Neural progenitor cell (in vitro differentiated cells): Measurements from ENCODE around the gene ARL8A. TPM values are rescaled to one million over a fixed set of nuclear protein-coding genes. Genes with fewer than 3 reads are reported as not detected.
A peak's percentile ranks its signal among the peaks of the same experiment; 100 is the strongest.

Experiments
- DNase-seq: peaks from one replicate; pipeline ENCODE4 v3.0.0-alpha.2; 2016; ENCODE audit warnings: low spot score
- H2AFZ ChIP-seq: fragments of 200-600 bp; sonication (generic); replicated peaks from 2 replicates; pipeline ENCODE4 v1.6.1; 2016; ENCODE audit warnings: antibody characterized with exemption
- H3F3A ChIP-seq: fragments of 200-600 bp; sonication (generic); 2 replicates; pipeline ENCODE4 v1.6.1; 2016; ENCODE audit warnings: antibody characterized with exemption, low read depth
- H3K27ac ChIP-seq: fragments of 200-600 bp; sonication (generic); 2 replicates; pipeline ENCODE4 v1.5.1; 2016; ENCODE audit warnings: mild to moderate bottlenecking
- H3K27me3 ChIP-seq: fragments of 200-600 bp; sonication (generic); 2 replicates; pipeline ENCODE4 v1.6.1; 2016; ENCODE audit warnings: mild to moderate bottlenecking, moderate library complexity
- H3K36me3 ChIP-seq: fragments of 200-600 bp; sonication (generic); 2 replicates; pipeline ENCODE4 v1.5.1; 2016
- H3K4me1 ChIP-seq: fragments of 200-600 bp; sonication (generic); 2 replicates; pipeline ENCODE4 v1.6.1; 2016; ENCODE audit warnings: mixed run types
- H3K4me2 ChIP-seq: fragments of 200-600 bp; sonication (generic); 2 replicates; pipeline ENCODE4 v1.6.1; 2016
- H3K4me3 ChIP-seq: fragments of 200-600 bp; sonication (generic); 2 replicates; pipeline ENCODE4 v1.5.1; 2016
- H3K79me2 ChIP-seq: fragments of 200-600 bp; sonication (generic); 2 replicates; pipeline ENCODE4 v1.6.1; 2016; ENCODE audit warnings: low read depth
- H3K9ac ChIP-seq: fragments of 200-600 bp; sonication (generic); 2 replicates; pipeline ENCODE4 v1.6.1; 2016
- H3K9me3 ChIP-seq: fragments of 200-600 bp; sonication (generic); 2 replicates; pipeline ENCODE4 v1.5.1; 2016; ENCODE audit warnings: low read depth
- H4K20me1 ChIP-seq: fragments of 200-600 bp; sonication (generic); 2 replicates; pipeline ENCODE4 v1.6.1; 2016; ENCODE audit warnings: low read depth
- H3K27ac Mint-ChIP-seq: 3 replicates; pipeline ENCODE4 v1.8.0; 2021; ENCODE audit warnings: mixed read lengths
- H3K27me3 Mint-ChIP-seq: 2 replicates; pipeline ENCODE4 v1.8.0; 2022; ENCODE audit warnings: low read depth, mild to moderate bottlenecking, inconsistent platforms, moderate library complexity, mixed read lengths; ENCODE audit not compliant: insufficient read depth
- H3K36me3 Mint-ChIP-seq: 3 replicates; pipeline ENCODE4 v1.8.0; 2021; ENCODE audit warnings: mixed read lengths
- H3K4me1 Mint-ChIP-seq: 3 replicates; pipeline ENCODE4 v1.8.0; 2021; ENCODE audit warnings: mixed read lengths
- H3K4me3 Mint-ChIP-seq: 3 replicates; pipeline ENCODE4 v1.8.0; 2021; ENCODE audit warnings: mild to moderate bottlenecking, moderate library complexity, mixed read lengths
- H3K9me3 Mint-ChIP-seq: 3 replicates; pipeline ENCODE4 v1.8.0; 2020; ENCODE audit warnings: mixed read lengths
- CTCF ChIP-seq: fragments of 200-600 bp; sonication (generic); IDR thresholded peaks from 2 replicates; pipeline ENCODE4 v1.5.1; 2017; ENCODE audit warnings: antibody characterized with exemption, mild to moderate bottlenecking
- EZH2 ChIP-seq: fragments of 200-600 bp; sonication (generic); IDR thresholded peaks from 2 replicates; pipeline ENCODE4 v1.6.1; 2017; ENCODE audit warnings: antibody characterized with exemption, mild to moderate bottlenecking, moderate library complexity
- EZH2phosphoT487 ChIP-seq: fragments of 200-600 bp; sonication (generic); IDR thresholded peaks from 2 replicates; pipeline ENCODE4 v1.6.1; 2017; ENCODE audit warnings: antibody characterized with exemption
- total RNA-seq: library from RNA; depleted of rRNA; stranded (reverse); fragments of >200 nt; gene quantifications from 2 replicates; pipeline ENCODE4 v1.2.3, GENCODE V29; 2015; ENCODE audit warnings: low replicate concordance

ARL8A gene
- total RNA-seq, 1 donor from 2014 or later: 13.3 TPM

- peaks cover 16% of the 10 kb centered on the region for H3K27me3 Mint-ChIP-seq
- peaks cover 10% of the 10 kb centered on the region for H3K4me1 Mint-ChIP-seq
- no peak overlapping the region for H3K27ac Mint-ChIP-seq
- Histone ChIP-seq H2AFZ (peak overlapping the region; percentile 92), H3K4me3 (no peak overlapping the region), H3K9me3 (no peaks in the 10 kb centered on the region), H3F3A (peaks cover 9% of the 10 kb centered on the region), H3K36me3 (no peaks in the 10 kb centered on the region), H3K27ac (no peak overlapping the region), H3K4me2 (no peak overlapping the region), H3K79me2 (no peaks in the 10 kb centered on the region), H4K20me1 (no peaks in the 10 kb centered on the region), H3K27me3 (peaks cover 18% of the 10 kb centered on the region), H3K4me1 (peaks cover 4% of the 10 kb centered on the region), H3K9ac (no peak overlapping the region)
- no peaks in the 10 kb centered on the region for H3K9me3 Mint-ChIP-seq
- DNase-seq: peak; percentile 92
- no peak overlapping the region for H3K4me3 Mint-ChIP-seq
- TF ChIP-seq CTCF: peak; percentile 82
- no peak for TF ChIP-seq EZH2
- no peak for TF ChIP-seq EZH2phosphoT487
- no peaks in the 10 kb centered on the region for H3K36me3 Mint-ChIP-seq
Measured at GRCh38 chr1:202189001-202189790, 44.7 kb upstream of the ARL8A start.

GRCh38 chr1:202187697-202188407, 43.3 kb upstream of the ARL8A start:
- H4K20me1 ChIP-seq: no peaks in the 10 kb centered on the region
- peaks cover 15% of the 10 kb centered on the region for H3K27me3 Mint-ChIP-seq
- no peak overlapping the region for H2AFZ ChIP-seq
- no peaks in the 10 kb centered on the region for H3K36me3 ChIP-seq
- peaks cover 12% of the 10 kb centered on the region for H3K4me1 Mint-ChIP-seq
- H3F3A ChIP-seq: peaks cover 4% of the 10 kb centered on the region
- TF ChIP-seq EZH2 (no peak), CTCF (no peak), EZH2phosphoT487 (no peak)
- peaks cover 5% of the 10 kb centered on the region for H3K27me3 ChIP-seq
- H3K27ac Mint-ChIP-seq: no peak overlapping the region
- no peak overlapping the region for H3K4me3 ChIP-seq
- peaks cover 4% of the 10 kb centered on the region for H3K4me1 ChIP-seq
- no peaks in the 10 kb centered on the region for H3K79me2 ChIP-seq
- H3K4me3 Mint-ChIP-seq: no peak overlapping the region
- no peak overlapping the region for H3K9ac ChIP-seq
- no peaks in the 10 kb centered on the region for H3K9me3 ChIP-seq
- H3K9me3 Mint-ChIP-seq: no peaks in the 10 kb centered on the region
- no peak for DNase-seq
- H3K4me2 ChIP-seq: no peak overlapping the region
- H3K36me3 Mint-ChIP-seq: no peaks in the 10 kb centered on the region
- no peak overlapping the region for H3K27ac ChIP-seq

GRCh38 chr1:202187041-202187671, 42.6 kb upstream of the ARL8A start:
- H3K4me3 ChIP-seq: no peak overlapping the region
- no peak overlapping the region for H3K27ac ChIP-seq
- Mint-ChIP-seq H3K9me3 (no peaks in the 10 kb centered on the region), H3K27ac (no peak overlapping the region), H3K4me3 (no peak overlapping the region), H3K36me3 (no peaks in the 10 kb centered on the region), H3K27me3 (peaks cover 11% of the 10 kb centered on the region), H3K4me1 (peaks cover 12% of the 10 kb centered on the region)
- TF ChIP-seq CTCF (no peak), EZH2phosphoT487 (no peak), EZH2 (no peak)
- no peak for DNase-seq
- no peak overlapping the region for H3K9ac ChIP-seq
- H3K4me2 ChIP-seq: no peak overlapping the region
- no peaks in the 10 kb centered on the region for H3K9me3 ChIP-seq
- H2AFZ ChIP-seq: no peak overlapping the region
- H3K27me3 ChIP-seq: no peaks in the 10 kb centered on the region
- peaks cover 4% of the 10 kb centered on the region for H3F3A ChIP-seq
- no peaks in the 10 kb centered on the region for H3K79me2 ChIP-seq
- H3K36me3 ChIP-seq: no peaks in the 10 kb centered on the region
- peaks cover 4% of the 10 kb centered on the region for H3K4me1 ChIP-seq
- no peaks in the 10 kb centered on the region for H4K20me1 ChIP-seq
